GM19193 (cell line): Measurements from ENCODE around the gene SLC25A22.

Experiments used
- POLR2A ChIP-seq: IDR thresholded peaks from 4 replicates; pipeline ENCODE4 v1.6.1; 2011; ENCODE audit not compliant: insufficient read depth, insufficient read length; ENCODE audit errors: extremely low read depth

SLC25A22 gene

DNA sequence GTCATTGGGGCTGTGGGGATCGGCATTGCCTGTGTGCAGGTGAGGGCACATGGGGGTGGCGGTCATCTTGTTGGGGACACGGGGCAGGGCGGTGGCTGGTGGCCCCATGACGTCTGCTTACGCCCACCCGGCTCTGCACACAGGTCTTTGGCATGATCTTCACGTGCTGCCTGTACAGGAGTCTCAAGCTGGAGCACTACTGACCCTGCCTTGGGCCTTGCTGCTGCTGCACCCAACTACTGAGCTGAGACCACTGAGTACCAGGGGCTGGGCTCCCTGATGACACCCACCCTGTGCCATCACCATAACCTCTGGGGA is 39.9 kb upstream of the SLC25A22 start:
- no peak for TF ChIP-seq POLR2A

DNA sequence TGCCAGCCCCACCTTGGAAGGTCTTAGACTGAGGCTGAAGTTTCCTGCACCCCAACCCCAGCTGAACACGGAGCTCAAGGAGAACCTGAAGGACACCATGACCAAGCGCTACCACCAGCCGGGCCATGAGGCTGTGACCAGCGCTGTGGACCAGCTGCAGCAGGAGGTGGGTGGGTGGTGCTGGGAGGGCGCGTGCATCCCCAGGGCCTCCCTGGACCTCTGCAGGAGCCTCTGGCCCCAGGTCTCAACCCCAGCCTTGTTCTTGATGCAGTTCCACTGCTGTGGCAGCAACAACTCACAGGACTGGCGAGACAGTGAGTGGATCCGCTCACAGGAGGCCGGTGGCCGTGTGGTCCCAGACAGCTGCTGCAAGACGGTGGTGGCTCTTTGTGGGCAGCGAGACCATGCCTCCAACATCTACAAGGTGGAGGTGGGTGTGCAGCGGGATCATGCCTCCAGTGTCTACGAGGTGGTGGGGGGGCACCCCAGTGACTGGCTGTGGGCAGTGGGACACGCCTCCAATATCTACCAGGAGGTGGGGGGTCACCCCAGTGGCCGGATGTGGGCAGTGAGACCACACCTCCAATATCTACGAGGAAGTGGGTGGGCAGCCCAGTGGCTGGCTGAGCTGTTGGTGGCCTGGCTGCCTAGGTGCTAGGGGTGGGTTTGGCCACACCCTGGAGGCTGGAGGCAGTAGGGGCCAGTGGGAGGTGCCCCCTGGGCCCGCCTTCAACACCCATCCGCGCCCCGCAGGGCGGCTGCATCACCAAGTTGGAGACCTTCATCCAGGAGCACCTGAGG is 39.3 kb upstream of the SLC25A22 start:
- TF ChIP-seq POLR2A = peak; percentile 24

DNA sequence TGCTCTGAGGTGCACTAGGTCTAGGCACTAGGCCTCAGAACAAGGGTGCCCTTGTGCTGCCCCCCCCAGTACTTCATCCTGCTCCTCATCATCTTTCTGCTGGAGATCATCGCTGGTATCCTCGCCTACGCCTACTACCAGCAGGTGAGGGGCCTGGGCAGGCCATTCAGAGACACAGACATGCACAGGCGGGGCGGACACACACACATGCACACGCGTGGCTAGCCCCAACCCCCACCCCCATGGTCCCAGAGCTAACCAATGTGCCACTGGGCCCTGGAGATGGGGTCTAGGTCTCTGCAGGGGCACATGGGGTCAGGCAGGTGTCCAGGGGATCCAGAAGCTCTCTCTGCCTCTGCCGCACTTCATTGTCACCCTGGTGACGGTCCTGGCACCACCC is 38.6 kb upstream of the SLC25A22 start:
- no peak for TF ChIP-seq POLR2A

DNA sequence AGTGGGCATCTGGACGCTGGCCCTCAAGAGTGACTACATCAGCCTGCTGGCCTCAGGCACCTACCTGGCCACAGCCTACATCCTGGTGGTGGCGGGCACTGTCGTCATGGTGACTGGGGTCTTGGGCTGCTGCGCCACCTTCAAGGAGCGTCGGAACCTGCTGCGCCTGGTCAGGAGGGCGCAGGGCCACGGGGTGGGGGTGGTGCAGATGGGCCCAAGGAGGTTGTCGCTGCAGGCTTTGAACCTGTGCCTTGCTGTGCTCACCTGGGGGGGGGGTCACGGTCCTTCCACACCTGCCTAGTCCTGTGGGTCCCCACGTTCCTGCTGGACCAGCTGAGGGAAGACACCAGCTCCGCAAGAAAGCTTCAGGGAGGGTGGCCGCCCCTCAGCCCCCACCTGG is 38.2 kb upstream of the SLC25A22 start:
- TF ChIP-seq POLR2A = no peak

DNA sequence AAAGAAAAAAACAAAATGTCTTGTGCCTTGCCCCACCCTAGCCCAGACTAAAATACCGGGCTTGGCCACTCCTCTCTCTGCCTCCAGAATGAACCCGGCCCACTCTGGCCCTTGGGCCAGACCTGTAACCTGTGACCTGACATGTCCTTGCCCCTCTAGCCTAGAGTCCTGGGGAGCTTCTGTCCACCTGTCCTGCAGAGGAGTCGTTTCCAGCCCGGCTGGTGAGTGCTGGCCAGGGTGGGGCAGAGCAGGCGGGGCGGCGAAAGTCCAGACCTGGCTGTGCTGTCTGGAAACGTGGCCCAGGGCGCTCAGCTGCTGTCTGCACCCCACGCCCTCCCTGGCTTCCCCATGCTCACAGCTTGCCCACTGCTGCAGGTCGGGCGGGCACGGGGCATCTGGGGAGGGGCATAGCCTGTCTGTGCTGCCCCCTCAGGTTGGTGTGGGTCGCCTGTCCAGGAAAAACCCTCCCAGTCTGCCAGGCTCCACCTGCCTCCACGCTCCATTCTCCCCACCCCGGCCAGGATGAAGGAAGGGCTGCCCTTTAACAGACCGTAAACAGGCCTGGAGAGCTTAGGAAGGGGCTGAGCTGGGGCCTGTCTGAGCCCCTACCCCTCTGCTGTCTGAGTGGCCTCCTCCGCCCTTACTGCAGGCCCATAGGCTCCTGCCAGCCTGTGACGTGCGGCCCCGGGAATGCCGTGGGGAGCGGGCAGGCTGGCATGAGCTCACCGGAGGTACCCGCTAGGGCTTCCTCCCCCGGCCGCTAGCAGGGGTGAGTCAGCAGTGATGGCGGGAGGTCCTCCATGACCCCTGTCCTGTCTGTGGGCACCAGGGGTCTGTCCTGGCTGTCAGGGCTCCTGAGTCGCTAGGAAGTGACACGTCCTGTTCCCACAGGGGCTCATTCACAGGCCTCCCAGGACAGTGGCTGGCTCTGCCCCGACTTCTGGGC is 36.6 kb upstream of the SLC25A22 start:
- no peak for TF ChIP-seq POLR2A

DNA sequence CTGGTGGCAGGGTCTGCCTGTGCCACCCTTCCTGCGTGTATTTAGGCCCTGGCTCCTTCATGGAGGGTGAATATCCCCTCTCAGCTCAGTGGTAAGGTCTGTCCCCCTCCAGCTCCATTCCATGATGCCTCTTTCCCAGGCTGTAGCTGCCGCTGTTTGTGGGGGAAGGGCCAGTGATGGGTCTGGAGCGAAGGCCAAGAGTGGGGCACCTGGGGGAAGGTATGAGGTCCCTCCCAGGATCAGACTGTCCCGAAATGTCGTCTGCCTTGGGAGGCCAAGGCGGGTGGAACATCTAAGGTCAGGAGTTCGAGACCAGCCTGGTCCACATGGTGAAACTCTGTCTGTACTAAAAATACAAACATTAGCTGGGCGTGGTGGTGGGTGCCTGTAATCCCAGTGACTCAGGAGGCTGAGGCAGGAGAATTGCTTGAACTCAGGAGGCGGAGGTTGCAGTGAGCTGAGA is 35.8 kb upstream of the SLC25A22 start:
- TF ChIP-seq POLR2A = no peak

DNA sequence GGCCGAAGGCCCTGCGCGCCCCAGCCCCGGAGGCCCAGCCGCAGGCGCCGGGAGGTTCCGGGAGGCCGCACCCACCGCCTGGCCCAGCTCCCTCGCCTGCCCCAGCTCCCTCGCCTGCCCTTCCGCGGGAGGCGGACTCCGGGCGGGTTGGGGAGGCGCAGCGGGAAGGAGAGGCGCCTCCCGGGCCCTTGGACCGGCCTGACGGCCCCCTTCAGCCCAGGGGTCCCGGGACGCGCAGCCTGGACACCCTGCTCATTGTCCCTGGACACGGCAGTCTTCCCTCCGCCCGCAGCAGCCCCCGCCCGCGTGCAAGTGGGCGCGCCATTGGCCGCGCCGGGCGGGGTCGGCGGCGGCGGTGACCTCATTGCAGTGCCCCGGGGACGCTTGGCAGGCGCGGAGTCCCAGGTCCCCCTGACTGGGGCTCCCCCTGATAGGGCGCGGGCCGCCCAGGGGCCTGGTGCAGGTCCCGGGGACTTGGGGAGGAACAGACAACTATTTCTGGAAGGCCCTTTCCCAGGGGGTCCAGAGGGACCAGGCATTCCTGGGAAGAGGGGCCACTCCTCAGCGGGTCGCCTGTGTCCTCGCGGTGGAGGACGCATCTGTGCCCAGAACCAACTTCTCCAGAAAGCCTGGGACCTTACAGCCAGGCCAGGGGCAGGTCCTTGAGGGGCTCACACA is 35.2 kb upstream of the SLC25A22 start:
- TF ChIP-seq POLR2A = no peak

DNA sequence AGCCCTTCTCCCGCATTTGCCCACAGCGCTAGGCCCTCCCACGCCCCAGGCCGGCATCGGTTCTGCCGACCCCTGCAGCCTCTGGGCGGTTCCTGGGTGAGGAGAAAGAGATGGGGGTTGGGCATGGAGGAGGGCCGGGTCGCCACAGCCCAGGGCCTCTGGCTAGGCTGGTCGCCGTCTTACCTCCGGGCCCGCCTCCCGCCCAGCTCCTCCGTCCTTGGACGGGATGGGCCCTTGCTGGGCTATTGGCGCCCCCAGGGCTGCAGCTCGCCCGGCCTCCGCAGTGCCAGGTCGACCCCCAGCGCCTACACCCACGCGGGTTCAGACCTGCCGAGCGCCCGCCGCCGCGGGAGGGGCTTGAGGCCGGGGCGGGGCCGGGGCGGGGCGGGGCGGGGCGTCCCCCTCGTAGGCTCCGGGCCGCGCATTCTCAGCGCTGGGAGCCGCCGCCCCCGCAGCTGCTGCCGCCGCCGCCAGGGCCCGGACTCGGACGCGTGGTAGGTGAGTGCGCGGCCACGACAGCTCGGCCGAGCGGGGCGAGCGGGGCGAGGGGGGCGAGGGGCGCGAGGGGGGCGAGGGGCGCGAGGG is 34.5 kb upstream of the SLC25A22 start, which contains the start of gene CD151:
Gene CD151, plus strand, starts transcription at position 424 of the 585 bp plus-strand sequence. CDS start 3,118 bp downstream, outside the sequence.
- no peak for TF ChIP-seq POLR2A

DNA sequence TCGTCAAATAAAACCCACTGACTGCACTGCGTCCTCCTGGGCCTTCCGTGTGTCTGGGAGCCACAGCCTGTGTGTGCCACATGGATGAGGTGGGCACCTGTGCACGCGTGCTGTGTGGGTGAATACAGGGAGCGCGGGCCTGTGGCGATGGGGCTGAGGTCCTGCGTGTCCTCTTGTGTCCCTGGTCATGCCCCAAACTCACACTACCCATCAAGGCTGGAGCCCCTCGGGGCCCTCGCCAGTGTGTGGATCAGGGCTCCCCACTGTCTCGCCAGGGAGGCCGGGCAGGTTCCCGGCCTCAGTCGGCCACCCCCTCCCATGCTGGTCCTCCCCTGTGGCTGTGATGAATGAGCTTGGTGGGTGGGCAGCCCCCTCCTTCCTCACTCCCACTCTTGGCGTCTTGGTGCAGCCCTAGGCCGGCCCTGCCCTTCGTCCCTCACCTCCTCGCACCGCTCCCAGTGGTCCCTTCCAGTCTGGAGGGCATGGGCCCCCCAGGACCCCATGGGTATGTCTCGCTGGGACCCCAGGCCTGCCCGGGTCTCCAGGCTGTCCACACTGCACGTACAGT is 34.0 kb upstream of the SLC25A22 start:
- no peak for TF ChIP-seq POLR2A

DNA sequence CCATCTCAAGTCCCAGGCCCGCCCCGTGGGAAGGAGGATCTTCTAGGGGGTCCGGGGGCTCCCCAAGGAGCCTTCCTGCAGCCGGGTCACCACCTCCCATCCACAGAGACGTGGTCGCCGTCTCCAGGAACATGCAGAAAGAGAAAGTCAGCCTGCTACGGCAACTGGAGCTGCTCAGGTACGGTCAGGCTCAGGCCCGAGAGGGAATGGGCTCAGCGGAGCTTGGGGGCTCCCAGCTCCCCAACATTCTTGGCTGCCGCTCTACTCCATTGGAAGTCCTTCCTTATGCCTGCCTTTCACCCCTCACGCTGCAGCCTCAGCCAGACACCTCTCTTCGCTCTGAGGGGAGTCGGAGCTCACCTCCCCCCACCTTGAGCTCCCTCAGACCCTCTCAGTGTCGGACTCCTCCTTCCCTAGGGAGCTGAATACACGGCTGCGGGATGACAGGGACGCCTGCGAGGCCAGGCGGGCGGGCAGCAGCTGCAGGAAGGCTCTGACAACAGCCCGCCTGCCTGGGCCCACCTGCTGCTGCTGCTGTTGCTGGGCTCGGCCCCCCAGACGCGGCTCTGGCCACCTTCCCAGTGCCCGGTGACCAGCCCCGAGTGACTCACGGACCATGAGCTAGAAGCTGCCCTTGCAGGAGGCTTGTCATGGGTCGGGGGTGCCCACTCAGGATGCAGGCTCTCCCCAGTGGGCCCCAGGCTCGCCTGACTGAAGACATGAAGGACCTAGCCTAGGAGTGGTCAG is 33.2 kb upstream of the SLC25A22 start:
- TF ChIP-seq POLR2A = no peak

DNA sequence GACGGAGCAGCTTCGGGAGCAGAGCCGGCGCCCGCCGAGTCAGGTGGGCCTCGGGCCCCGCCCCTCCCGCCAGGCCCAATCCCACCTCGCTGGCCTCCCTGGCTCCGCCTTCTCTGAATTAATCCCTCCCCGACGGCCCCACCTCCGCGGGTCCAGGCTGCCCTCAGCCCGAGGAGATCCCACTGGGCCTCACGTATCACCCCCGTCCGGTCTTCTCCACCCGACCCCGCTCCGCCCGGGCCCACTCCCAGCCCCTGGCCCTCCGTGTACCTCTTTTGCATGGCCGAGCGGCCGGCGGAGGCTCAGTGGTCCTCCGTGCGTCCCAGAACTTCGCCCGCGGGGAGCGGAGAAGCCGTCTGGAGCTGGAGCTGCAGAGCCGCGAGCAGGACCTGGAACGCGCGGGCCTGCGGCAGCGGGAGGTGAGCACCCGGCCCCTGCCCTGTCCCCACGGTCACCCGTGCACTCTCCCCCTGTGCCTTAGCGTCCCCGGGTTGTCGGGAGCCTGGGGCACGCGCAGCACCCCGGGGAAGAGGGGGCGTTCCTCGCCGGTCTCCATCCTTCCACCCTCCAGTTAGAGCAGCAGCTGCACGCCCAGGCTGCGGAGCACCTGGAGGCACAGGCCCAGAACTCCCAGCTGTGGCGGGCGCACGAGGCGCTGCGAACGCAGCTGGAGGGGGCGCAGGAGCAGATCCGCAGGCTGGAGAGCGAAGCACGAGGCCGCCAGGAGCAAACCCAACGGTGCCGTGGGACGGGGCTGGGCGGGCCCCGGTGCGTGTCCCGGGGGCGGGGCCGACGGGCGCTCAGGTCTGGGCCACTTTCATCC is 32.4 kb upstream of the SLC25A22 start:
- TF ChIP-seq POLR2A = no peak

DNA sequence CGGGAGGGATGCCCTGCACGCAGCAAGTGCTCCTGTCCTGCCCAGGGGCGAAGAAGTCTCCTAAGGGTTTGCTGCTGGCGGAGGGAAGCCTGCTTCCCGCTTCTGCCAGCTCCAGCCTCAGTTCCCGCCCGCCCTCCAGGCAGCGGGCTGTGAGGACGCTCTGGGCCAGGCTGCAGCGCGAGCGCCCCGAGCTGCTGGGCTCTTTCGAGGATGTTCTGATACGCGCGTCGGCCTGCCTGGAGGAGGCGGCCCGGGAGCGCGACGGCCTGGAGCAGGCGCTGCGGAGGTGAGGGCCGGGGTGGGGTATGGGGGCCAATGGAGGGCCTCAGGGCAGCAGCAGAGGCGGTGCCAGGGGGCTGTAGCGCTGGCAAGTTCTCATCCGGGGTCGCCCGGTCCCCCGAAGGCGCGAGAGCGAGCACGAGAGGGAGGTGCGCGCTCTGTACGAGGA is 31.8 kb upstream of the SLC25A22 start:
- TF ChIP-seq POLR2A = no peak
